HG02759 (cell line): Measurements from ENCODE around the gene TAC3.
A peak's percentile ranks its signal among the peaks of the same experiment; 100 is the strongest.
"Not testable (repeated sequence)": the region's sequence is repeated elsewhere in the genome, so short reads cannot be mapped to it uniquely, and the experiment has no call there.

Experiments
- ATAC-seq: cut with Tn5 transposase; IDR thresholded peaks from one replicate; pipeline ENCODE4 v1.9.1; 2021; ENCODE audit warnings: mild to moderate bottlenecking, moderate library complexity; ENCODE audit not compliant: unreplicated experiment

The TAC3 gene

DNA sequence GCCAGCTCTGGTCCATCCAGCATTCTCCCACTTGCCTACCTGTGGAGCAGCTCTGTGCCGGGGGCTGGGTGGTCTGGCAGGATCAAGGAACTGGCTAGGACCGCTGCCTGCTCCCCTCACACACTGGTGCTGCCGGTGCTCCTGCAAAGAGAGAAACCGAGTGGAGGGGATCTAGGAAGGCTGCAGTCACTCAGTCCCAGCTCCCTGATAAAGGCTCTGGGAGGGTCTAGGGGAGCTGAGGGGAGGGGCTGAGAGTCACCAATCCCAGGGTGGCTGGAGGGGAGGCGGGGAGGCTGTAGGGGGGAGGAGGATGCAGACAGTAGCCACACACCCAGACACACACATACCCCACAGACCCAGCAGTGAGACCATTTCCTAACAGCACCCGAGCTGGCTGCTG, at the start of gene TAC3:
Gene TAC3, minus strand, starts transcription at position 182 of the 400 bp plus-strand sequence. CDS start 732 bp downstream, outside the sequence.
- ATAC-seq = no peak

DNA sequence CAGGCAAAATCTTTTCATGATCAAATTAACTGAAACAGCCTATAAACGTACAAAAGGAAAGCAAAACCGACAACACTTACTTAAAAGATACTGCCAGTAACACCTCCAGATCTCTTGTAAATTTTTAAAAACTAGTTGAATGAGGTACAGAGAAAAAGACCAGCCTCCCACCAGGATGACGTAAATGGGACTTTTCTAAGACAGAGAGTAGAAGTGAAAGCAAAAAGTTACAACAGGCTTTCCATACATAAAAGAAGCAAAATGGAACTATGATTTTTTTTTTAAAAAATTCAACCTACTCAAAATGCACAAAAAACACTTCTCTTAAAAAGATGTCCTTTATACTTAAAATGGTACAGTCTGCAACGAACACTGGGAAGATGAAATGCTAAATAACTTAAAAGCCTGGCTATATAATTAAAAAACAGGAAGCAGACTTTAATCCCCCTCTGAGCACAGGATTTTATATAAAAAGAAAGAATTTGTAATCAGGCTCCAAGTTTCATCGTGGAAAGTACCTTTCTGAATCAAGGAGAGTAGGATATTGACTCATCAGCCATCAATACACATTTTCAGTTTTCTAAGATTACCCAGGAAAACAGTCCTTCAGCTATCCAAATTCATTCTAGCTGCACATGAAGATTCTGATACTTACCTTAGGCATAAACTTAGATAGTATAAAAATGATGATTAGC, 47.8 kb upstream of the TAC3 start:
- peak; percentile 76 for ATAC-seq

DNA sequence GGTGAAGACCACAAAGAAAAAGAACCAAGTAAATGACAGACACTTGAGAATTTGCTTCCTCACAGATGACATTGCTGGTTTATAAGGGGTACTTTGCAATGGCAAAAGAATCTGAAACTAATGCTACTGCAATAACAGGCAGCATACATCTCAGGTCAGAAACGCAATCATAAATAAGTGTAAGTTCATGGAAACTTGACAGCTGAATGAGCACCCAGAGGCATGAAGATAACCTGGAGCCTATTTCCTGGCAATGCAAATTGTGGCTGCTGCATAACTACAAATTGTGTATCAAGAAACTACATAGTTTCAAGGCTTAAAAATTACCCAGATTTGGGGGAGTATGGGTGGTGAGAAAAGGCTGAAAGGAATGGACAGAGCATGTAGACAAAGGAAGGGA, 42.1 kb upstream of the TAC3 start:
- no peak for ATAC-seq

DNA sequence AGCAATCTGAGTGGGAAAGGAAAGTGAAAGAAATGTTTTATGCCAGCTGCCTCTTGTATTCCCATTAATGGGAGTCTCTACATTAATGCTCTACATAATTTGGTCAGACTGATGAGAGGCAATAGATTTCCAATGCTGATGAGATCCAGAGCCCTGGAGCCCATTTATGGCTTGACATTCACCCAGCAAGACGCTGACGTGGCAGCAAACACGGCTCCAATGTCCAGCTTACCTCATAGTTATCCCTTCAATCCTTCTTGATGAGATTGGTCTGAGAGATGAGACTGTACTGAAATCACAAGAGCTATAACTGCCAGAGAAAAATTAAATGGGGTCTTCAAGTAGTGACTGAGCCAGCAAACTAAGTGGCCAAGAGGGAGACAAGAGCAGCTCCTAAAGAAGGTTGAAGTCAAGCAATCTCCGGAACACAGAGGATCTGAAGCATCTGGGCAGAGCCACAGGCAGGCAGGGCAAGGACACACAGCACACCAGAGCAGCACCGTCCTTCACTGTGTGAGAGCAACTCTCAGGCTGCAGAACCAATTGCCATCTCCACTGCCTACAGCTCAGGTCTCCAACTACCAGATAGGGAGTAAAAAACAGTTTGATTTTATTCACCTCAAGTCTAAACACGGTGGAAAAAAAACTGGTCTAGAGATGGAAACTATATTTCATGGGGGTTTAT, 40.9 kb upstream of the TAC3 start:
- no peak for ATAC-seq

DNA sequence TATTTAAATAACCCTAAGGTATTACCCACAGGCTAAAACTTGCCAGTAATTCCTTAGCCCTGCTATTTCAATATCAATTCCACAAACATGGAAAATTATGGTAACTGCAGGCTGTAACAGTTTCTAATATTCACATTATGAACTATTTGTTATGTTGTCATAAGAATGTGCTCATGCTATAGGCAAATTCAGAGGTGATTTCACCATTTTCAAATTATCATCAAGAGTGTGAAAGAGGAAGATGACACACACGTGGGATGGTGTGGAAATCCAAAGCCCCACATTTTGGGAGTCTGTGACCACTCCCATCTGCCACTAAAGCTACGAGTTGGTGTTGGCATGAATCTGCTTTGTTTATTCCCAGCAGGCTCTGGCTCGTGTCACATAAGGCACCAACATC, 39.5 kb upstream of the TAC3 start:
- no peak for ATAC-seq

DNA sequence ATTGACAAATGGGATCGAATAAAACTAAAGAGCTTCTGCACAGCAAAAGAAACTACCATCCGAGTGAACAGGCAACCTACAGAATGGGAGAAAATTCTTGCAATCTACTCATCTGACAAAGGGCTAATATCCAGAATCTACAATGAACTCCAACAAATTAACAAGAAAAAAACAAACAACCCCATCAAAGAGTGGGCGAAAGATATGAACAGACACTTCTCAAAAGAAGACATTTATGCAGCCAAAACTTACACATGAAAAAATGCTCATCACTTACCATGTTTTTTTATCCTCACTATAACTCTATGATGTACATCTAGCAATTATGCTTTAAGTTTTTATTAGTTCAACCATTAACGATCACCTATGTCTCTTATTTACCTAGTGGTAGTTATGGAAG, 37.6 kb upstream of the TAC3 start:
- ATAC-seq = not testable (repeated sequence)

DNA sequence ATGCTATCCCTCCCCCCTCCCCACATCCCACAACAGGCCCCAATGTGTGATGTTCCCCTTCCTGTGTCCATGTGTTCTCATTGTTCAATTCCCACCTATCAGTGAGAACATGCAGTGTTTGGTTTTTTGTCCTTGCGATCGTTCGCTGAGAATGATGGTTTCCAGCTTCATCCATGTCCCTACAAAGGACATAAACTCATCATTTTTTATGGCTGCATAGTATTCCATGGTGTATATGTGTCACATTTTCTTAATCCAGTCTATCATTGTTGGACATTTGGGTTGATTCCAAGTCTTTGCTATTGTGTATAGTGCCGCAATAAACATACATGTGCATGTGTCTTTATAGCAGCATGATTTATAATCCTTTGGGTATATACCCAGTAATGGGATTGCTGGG, 36.8 kb upstream of the TAC3 start:
- not testable (repeated sequence) for ATAC-seq

DNA sequence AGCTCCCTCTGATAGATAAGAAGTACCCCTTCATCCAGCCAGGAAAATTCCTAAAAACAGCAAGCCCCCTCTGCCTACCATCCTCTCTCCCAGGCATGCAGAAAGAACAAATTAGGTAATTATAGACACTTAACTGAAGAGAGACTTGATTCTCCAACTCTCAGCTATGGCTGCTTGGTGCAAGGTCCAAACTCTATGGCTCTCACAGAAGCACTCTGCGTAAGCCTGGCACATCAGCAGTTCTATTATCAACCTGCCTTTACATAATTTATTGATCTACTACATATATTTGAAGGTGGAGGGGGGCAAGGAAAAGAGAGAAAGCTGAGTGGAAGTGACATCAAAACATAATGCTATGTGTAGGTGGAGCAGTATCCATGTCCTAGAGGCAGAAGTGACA, 34.7 kb upstream of the TAC3 start:
- ATAC-seq = no peak

DNA sequence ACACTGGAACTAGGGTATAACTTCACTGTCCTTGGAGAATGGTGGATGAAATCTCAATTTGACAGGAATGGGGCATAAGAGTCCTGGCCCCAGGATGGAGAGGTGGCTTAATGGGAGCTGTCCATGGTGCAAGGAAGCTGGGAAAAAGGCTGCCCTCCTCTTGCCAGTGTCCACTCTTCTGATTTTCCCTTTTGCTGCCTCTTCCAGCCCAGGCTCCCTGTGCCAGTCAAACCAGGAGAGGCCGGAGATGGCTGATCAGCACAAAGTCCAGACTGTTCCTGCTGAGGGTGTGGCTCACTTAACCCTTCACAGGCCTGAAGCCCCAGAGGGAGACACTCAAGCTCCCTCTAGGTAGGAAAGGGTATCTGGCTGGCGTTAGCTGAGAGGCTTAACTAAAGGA, 33.6 kb upstream of the TAC3 start, which contains the start of gene MYO1A:
Gene MYO1A, minus strand, starts transcription at position 240 of the 400 bp plus-strand sequence. CDS start 1,806 bp downstream, outside the sequence.
- no peak for ATAC-seq

DNA sequence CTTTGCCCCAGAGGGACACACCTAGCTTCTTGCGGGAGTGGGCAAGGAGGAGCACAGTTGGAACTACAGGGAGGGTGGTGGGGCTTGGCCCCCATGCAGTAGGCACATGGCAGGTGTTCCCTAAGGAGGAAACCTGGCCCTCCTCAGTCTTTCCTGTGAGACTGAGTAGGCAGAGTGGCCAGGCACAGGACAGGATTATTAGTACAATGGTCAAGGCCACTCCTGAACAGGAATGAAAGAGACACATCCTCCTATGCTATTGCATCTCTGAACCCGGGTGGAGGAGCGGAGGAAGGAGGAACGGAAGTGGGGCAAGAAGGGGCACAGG, 32.8 kb upstream of the TAC3 start:
- no peak for ATAC-seq

DNA sequence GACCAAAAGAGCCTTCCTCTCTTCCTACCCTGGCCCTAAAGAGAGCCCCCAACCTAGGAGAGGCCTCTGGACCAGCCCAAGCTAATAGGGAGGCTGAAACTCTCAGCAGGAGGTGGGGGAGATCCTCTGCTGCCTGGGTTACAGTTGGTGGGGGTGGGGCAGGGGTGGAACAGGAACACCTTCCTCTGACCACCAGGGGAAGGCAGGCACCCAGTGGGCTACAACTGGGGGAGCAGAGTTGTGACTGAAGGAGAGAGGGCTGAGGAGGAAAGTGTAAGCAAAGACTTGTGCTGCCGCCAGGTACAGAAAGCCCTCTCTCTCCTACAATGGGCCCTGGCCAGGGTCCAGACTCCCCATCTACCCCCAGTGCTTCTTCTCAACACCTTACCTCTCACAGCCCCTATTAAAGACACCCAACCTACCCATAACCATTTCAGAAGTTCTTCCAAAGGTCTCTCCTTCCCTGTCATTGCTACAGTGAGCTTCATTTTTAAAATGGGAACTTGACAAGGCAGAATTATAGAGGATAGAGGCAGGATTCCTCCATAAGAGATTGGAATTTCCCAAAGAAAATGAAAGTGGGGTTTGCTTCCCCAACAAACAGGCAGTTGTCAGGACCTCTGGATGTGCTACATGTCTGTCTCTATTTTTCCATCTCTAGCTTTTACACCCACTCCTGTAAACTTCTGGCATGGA, 32.2 kb upstream of the TAC3 start:
- no peak for ATAC-seq

DNA sequence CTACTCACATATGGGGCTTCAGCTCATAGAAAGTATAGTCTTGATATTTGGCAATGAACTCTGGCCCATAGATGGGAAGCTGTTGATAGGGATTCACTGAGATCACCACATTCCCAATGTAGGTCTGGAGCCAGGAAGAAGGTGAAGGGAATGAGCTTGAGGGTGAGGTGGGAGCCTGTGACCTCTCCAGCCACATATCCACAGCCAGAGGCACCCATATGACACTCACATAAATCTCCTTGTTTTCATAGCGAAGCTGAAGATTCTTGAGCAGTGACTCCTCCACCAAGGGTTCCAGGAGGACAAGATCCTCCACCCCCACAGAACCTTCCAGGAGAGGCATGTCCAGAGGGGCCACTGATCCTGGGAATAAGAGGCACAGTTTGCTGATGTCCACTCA, 31.7 kb upstream of the TAC3 start:
- ATAC-seq = no peak

DNA sequence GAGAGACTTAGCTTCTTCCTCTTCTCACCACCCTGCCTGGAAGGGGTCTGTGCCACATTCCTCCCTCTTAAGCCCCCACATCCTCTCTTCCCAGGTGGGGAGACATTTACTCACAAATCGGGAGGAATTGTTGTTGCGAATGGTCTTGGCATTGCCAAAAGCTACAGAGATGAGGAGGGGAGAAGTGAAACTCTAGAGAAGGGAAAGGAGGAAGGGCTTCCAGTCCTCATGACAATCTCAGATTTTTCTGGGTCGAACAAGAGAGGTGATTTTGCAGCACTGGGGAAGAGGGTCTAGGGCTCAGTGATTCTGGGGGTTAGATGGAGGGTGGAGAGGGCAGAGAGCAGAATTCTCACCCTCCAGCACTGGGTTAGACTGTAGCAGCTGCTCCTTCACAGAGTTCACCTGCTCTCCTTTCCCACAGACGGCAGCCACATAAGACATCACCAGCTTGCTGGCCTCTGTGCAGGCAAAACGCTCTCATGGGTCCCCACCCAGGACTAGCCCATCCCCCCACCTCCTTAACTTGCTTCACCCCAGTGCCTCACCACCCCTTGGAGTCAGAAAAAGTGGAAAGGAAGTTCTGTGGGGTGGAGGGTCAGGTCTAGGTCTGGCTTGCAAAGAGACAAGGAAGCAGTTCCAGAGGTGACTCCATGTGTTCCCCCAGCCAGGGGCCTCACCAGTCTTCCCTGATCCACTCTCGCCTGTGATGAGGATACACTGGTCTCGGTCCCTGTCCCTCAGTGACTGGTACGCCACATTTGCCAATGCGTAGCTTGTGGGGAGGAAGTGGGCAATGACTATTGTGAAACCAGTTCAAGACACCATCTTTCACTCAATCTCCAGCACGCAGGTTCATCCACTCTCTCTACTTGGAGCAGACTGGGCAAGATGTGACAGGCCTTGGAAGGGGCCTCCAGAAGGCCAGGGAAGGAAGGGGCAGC, 30.9 kb upstream of the TAC3 start:
- peak; percentile 57 for ATAC-seq

DNA sequence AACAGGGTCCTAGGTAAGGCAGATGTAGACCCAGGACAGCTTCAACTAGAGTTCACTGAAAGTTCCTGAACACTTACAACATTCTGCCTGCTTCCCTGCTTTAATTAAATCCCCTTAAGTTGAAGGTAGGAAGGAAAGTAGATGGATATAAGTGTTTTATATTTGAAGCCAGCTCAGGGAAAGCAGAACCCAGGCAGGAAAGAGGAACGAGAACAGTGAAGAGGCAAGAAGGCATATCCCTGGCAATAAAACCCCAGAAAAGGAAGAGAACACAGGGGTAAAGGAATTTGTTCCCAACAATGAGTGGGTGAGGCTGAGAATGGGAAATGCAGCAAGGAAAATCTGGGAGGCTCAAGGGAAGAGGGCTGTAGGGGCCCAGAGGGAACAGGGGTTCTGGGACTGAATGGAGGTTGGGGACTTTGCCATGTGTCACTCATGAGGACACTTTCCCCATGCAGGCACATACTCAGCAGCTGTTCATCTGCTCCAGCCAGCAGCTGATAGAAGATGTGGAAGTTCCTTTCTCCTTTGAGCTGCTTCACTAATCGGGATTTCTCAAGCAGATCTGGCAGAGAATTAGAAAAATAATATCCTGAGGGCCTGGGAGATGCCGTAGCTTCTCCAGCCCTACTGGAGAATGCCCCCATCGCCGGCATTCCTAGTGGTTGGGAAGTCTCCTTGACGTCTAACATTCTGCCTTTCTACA, 29.9 kb upstream of the TAC3 start:
- ATAC-seq = no peak

DNA sequence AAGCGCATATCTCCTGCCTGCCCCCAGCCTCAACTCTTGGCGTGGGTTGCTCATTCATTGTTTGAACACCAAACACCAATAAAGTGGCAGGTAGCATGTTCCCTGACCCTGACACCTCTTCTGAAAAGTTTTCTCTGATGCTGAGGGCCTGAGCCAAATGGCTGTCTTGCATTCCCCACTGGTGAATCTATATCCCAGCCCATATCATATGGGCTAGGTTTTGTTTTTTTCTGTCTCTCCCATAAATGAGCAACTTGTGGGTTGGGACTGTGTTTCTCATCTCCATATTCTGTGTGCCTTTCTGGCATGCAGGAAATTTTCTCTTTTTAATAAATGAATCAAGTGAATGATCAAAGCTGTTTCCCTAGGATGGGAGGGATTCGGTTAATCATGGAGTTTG, 28.6 kb upstream of the TAC3 start:
- no peak for ATAC-seq

DNA sequence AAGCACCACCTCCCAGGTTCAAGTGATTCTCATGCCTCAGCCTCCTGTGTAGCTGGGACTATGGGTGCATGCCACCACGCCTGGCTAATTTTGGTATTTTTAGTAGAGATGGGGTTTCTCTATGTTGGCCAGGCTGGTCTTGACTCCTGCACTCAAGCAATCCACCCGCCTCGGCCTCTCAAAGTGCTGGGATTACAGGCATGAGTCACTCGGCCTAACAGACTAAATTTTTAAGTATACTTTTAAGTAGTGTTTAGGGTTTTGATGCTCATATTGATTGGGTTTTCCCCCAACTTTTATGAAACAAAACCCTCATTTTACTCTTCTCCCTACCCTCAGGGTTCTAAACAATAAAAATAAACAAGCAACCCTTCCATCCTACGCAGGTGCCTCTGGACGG, 28.1 kb upstream of the TAC3 start:
- no peak for ATAC-seq

DNA sequence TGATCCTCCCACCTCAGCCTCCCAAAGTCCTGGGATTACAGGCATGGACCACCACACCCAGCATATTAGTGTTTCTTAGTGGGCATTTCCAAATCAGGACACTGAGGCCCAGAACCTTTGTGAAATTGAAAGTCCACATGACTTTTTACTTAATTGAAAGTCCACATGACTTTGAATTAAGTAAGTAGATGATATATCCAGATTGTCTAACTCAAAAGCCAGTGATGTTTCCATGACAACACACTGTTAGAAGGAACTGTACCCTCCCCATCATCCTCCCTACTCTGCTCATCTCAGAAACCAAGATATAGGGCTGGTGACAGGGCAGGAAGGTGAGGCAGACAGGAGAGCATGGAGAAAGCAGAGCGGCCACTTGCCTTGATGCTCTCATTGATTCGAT, 26.4 kb upstream of the TAC3 start:
- no peak for ATAC-seq

DNA sequence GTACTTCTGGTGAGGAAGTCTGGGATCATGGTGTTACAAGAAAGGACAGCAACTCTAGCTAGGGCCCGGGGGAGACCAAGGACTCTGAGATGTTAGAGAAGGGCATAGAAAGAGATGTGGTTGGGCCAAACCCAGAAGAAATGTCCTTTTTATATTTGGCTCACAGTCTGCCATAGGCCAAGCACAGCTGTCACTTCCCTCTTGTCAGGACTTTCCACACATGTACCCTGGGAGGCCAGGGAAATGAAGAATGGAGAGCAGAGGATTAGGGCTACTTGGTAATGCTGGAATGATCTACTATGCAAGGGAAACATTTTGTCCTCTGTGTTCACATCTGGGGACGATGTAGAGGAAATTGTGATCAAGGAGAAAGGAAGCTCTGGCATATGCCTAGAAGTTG, 24.4 kb upstream of the TAC3 start:
- ATAC-seq = no peak

DNA sequence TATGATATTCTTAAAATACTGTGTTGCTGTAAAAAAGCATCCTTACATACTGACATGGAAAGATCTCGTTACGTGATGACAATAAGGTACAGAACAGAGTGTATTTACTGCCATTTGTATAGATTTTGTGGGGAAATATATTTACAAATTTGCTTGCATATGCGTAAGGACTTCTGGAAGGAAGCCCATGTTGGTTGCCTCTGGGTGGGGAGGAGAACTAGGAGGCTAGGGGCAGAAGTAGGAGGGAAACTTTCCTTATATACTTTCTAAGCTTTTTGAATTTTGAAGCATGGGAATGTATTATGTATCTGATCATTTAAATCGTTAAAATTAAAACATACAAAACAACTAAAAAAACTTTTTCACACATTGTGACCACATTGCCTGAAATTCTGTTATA, 23.9 kb upstream of the TAC3 start:
- no peak for ATAC-seq

DNA sequence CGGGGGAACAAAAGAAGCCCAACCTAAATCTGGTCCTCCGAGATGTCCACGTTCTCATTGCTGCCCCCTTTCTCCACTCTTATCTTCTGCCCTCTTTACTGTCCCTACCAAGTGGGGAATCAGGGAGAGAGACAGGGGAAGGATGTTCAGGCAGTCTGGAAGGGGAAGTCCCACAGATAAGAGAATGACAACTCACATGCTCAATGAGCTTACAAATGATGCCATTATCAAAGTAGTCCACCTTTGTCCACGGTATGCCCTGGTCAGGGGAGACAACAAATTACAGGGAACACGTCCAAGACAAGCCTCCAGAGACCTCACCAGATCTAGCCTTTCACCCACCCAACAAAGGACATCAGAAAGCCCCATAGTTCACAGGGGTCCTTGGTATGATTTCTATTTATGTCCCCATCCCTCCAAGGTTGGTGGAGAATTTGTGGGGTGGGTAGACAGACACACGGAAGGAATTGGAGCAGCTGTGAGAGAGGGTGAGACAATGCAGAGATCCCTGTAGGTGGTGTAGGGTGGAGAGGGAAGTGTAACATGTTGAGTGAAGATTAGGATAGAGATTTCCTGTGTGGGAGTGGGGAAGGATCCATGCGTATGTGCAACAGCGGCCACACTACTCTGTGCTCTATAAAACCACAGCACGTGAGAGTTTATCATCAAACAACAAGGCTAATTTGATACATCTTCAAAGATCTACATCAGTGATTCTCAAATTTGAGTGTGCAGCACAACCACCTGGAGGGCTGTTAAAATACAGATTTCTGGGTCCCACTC, 22.9 kb upstream of the TAC3 start:
- ATAC-seq = no peak
